KMS-11 (cell line): ENCODE measurements around the gene PLET1.

Source experiments
- H2AFZ ChIP-seq: fragments of 200-600 bp; sonication (generic); 2 replicates; pipeline ENCODE4 v1.6.1; 2016; ENCODE audit warnings: antibody characterized with exemption, mixed run types, low read depth
- H3K27ac ChIP-seq: fragments of 200-600 bp; sonication (generic); 2 replicates; pipeline ENCODE4 v1.6.1; 2016; ENCODE audit warnings: mild to moderate bottlenecking, mixed run types
- H3K27me3 ChIP-seq: fragments of 200-600 bp; sonication (generic); 2 replicates; pipeline ENCODE4 v1.6.1; 2017; ENCODE audit warnings: mild to moderate bottlenecking, low read depth, mixed run types, moderate library complexity; ENCODE audit not compliant: insufficient read depth
- H3K36me3 ChIP-seq: fragments of 200-600 bp; sonication (generic); 2 replicates; pipeline ENCODE4 v1.6.1; 2017; ENCODE audit warnings: mild to moderate bottlenecking, mixed run types; ENCODE audit not compliant: insufficient read depth
- H3K4me1 ChIP-seq: fragments of 200-600 bp; sonication (generic); 2 replicates; pipeline ENCODE4 v1.6.1; 2016; ENCODE audit warnings: mild to moderate bottlenecking, low read depth, mixed run types; ENCODE audit not compliant: poor library complexity, severe bottlenecking
- H3K4me2 ChIP-seq: fragments of 200-600 bp; sonication (generic); 2 replicates; pipeline ENCODE4 v1.7.0; 2016; ENCODE audit warnings: mild to moderate bottlenecking, mixed run types
- H3K4me3 ChIP-seq: fragments of 200-600 bp; sonication (generic); IDR thresholded peaks from 2 replicates; pipeline ENCODE4 v1.6.1; 2017; ENCODE audit warnings: low read depth, low read length, mixed read lengths; ENCODE audit not compliant: insufficient read depth
- H3K79me2 ChIP-seq: fragments of 200-600 bp; sonication (generic); 2 replicates; pipeline ENCODE4 v1.6.1; 2016; ENCODE audit warnings: low read depth, mixed run types; ENCODE audit not compliant: insufficient read depth
- H3K9ac ChIP-seq: fragments of 200-600 bp; sonication (generic); 2 replicates; pipeline ENCODE4 v1.6.1; 2016; ENCODE audit warnings: mild to moderate bottlenecking, mixed run types
- H4K20me1 ChIP-seq: fragments of 200-600 bp; sonication (generic); 2 replicates; pipeline ENCODE4 v1.6.1; 2016; ENCODE audit warnings: mild to moderate bottlenecking, mixed run types; ENCODE audit not compliant: insufficient read depth
- CTCF ChIP-seq: fragments of 200-600 bp; sonication (generic); conservative IDR thresholded peaks from 2 replicates; pipeline ENCODE4 v1.6.1; 2017; ENCODE audit warnings: low read depth, mild to moderate bottlenecking, antibody characterized with exemption, low read length, moderate library complexity, mixed read lengths

PLET1 gene

DNA sequence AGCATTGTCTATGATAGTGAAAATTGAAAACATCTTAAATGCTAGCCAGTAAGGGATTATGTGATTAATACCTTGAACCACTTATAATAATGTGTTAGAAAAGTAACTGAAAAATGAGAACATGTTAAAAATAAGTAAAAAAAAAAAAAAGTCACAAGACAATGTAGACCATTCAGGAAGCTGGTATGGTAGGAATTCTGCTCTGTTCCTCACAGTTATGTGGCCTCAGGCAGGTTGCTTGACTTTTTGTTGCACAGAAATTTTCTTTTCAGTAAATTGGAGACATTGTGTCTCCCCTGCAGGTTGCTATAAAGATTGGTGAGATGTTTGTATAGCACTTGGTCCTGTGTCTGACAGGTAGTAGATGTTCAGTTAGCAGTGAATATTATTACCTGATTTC is 17.3 kb upstream of the PLET1 start:
- H4K20me1 ChIP-seq, result no peaks in the 10 kb centered on the region
- H3K27me3 ChIP-seq, result no peaks in the 10 kb centered on the region
- H3K79me2 ChIP-seq, result no peaks in the 10 kb centered on the region
- no peak overlapping the region for H3K9ac ChIP-seq
- no peak overlapping the region for H2AFZ ChIP-seq
- H3K27ac ChIP-seq, result no peak overlapping the region
- no peak overlapping the region for H3K4me2 ChIP-seq
- H3K4me1 ChIP-seq, result no peaks in the 10 kb centered on the region
- H3K4me3 ChIP-seq, result no peak overlapping the region
- no peaks in the 10 kb centered on the region for H3K36me3 ChIP-seq
- no peak for TF ChIP-seq CTCF

DNA sequence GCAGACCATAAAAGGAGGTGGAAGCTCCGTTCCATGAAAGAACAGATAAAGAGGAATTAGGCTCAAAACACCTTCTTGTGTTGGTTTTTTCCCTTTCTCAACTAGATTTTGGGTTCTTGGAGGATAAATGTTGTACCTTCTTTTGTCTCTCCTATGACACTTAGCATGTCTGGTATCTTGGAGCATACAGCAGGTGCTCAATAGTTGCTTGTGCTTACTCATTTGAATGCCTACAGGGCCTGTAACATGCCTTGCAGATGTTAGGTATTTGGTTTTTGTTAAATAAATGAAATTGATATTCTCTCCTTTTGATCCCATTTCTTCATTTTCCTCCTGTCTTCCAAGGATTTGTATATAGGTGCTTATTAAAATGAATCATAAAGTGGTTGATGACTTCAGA is 16.4 kb upstream of the PLET1 start:
- Histone ChIP-seq H3K36me3 (no peaks in the 10 kb centered on the region), H3K9ac (no peak overlapping the region), H3K4me1 (no peaks in the 10 kb centered on the region), H4K20me1 (no peaks in the 10 kb centered on the region), H3K4me3 (no peak overlapping the region), H3K27ac (no peak overlapping the region), H3K27me3 (no peaks in the 10 kb centered on the region), H3K79me2 (no peaks in the 10 kb centered on the region), H3K4me2 (no peak overlapping the region), H2AFZ (no peak overlapping the region)
- TF ChIP-seq CTCF, result no peak

GRCh38 chr11:112274007-112274783 is 13.5 kb upstream of the PLET1 start:
- H3K9ac ChIP-seq, result no peak overlapping the region

DNA sequence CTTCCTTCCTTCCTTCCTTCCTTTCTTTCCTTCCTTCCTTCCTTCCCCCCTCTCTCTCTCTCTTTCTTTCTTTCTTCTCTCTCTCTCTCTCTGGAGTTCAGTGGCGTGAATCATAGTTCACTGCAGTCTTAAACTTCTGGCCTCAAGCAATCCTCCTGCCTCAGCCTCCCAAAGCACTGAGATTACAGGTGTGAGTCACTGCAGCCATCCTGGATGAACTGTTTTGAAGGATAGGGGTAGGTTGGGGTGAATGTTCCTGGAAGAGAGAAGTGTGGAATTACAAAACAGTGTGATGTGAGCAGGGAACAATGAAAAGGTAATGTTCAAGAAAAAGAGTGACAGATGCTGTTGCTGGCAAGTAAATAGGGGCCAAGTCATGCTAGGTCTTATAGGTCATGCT is 12.4 kb upstream of the PLET1 start:
- Histone ChIP-seq H2AFZ (no peak overlapping the region), H3K36me3 (no peaks in the 10 kb centered on the region), H3K27ac (no peak overlapping the region), H3K9ac (no peak overlapping the region), H3K79me2 (no peaks in the 10 kb centered on the region), H3K4me3 (no peak overlapping the region), H4K20me1 (no peaks in the 10 kb centered on the region), H3K4me2 (no peak overlapping the region), H3K27me3 (no peaks in the 10 kb centered on the region), H3K4me1 (no peaks in the 10 kb centered on the region)
- no peak for TF ChIP-seq CTCF

More at GRCh38 chr11:112274007-112274783, 13.5 kb upstream of the PLET1 start:
- H2AFZ ChIP-seq, result no peak overlapping the region
- no peaks in the 10 kb centered on the region for H4K20me1 ChIP-seq
- no peaks in the 10 kb centered on the region for H3K27me3 ChIP-seq
- no peaks in the 10 kb centered on the region for H3K4me1 ChIP-seq
- no peak for TF ChIP-seq CTCF
- no peaks in the 10 kb centered on the region for H3K36me3 ChIP-seq
- no peak overlapping the region for H3K4me2 ChIP-seq
- no peak overlapping the region for H3K4me3 ChIP-seq
- no peaks in the 10 kb centered on the region for H3K79me2 ChIP-seq
- H3K27ac ChIP-seq, result no peak overlapping the region
